ENCODE measurements around the gene CDIP1.

- no peak for TF ChIP-seq YY1 (IDR thresholded peaks at IDR 0.05; ENCODE audit: insufficient read depth, insufficient read length)
- no peak for TF ChIP-seq ZNF274 (IDR thresholded peaks at IDR 0.05; ENCODE audit: low read depth, low read length)
Observed at GRCh38 chr16:4561596-4561995, 23.0 kb upstream of the CDIP1 start.
